Cardiac fibroblast (primary cell): ENCODE results near the gene SLC37A4.

Source experiments
- DNase-seq, 2 donors: peaks; one replicate each; pipeline versions ENCODE4 v3.0.0 to v3.0.0-alpha.2; 2010; ENCODE audit warnings: low read depth in 2 of 2
- H3K4me3 ChIP-seq, 2 donors: replicated peaks in 1 of 2; 1 replicate in 1 of 2; 2 replicates in 1 of 2; pipeline ENCODE4 v1.5.1; 2011; ENCODE audit warnings: low read depth in 2 of 2, low read length in 2 of 2, mild to moderate bottlenecking in 2 of 2, moderate library complexity in 1 of 2
- CTCF ChIP-seq: IDR thresholded peaks from one replicate; pipeline ENCODE4 v1.5.1; 2011; ENCODE audit warnings: low read depth, mild to moderate bottlenecking, low read length, inconsistent platforms

SLC37A4 gene

GRCh38 chr11:119025099-119025473, 5.6 kb downstream of the SLC37A4 start:
- no peak for DNase-seq
- TF ChIP-seq CTCF, result no peak

GRCh38 chr11:119024430-119025098, 6.1 kb downstream of the SLC37A4 start:
- no peak for TF ChIP-seq CTCF
- no peak overlapping the region for H3K4me3 ChIP-seq
- DNase-seq, result no peak

More at GRCh38 chr11:119025099-119025473, 5.6 kb downstream of the SLC37A4 start:
- H3K4me3 ChIP-seq, result no peak overlapping the region

GRCh38 chr11:119023741-119024140, 6.9 kb downstream of the SLC37A4 start:
- TF ChIP-seq CTCF, result no peak
- H3K4me3 ChIP-seq, result no peak overlapping the region
- DNase-seq, result peak in 1 of 2 donors; percentile 23

- TF ChIP-seq CTCF, result no peak
- no peak overlapping the region for H3K4me3 ChIP-seq
- DNase-seq, result no peak
Measured at GRCh38 chr11:119021631-119022030, 9.0 kb downstream of the SLC37A4 start.

- DNase-seq, result no peak
- no peak for TF ChIP-seq CTCF
- H3K4me3 ChIP-seq, result peak overlapping the region in 1 of 2 donors; percentile 97
Measured at GRCh38 chr11:119019996-119020395, 10.7 kb downstream of the SLC37A4 start.

- TF ChIP-seq CTCF, result no peak
- DNase-seq, result peak; percentile 96
Measured at GRCh38 chr11:119018074-119018938, 12.4 kb downstream of the SLC37A4 start, which contains the start of the genes RPS25 and TRAPPC4. TSS of gene RPS25 (minus strand) at chr11:119018343. CDS start at chr11:119018284, 59 bp downstream. TSS of gene TRAPPC4 (plus strand) at chr11:119018766. CDS start at chr11:119018796, 30 bp downstream.

GRCh38 chr11:119017377-119017776, 13.3 kb downstream of the SLC37A4 start:
- DNase-seq, result peak in 1 of 2 donors; percentile 21
- peak overlapping the region; percentile 94 to 97 for H3K4me3 ChIP-seq

More at GRCh38 chr11:119018074-119018938, 12.4 kb downstream of the SLC37A4 start, which contains the start of the genes RPS25 and TRAPPC4:
- peak within 1 kb of the TSS; percentile 94 to 97 for H3K4me3 ChIP-seq
